Measurements from ENCODE around the gene GDF7.

Gene GDF7

DNA sequence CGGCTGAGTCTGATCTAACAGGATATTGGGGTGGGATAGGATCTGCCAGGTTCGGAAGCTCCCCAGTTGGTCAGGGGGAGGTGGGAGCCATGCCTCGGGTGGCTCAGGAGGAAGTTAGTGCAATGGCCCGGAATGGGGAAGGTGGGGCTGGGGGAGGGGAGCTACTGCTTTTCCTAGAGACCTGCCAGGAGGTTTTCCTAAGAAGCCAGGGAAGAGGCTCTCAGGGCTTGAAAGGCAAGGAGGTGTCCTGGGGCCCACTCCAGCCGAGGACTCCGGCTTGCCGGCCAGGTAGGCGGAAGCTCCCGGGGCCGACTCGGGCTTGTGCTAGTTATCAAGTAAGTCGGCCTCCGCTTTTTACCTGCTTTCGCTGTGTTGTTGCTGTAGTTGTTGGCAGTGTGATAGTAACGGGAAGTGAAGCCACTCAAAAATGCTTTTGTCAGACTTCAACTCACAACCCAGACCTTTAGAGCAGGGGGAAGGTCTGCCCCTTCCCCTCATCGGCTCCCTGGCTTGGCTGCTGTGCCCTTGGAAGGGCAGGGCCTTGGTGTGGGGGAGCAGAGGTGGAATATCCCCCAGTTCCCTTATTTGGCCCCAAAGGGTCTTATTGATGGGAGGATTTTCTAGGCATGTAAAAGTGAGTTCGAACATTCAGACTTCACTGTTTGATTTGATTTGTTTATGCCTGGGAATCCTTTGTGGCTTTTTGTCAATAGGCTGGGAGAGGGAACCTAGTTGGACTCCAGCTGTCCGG is 5.4 kb downstream of the GDF7 start:
- Mint-ChIP-seq H3K27me3 (peaks cover 57 to 83% of the 10 kb centered on the region in 2 donors), H3K36me3 (ENCODE audit: insufficient read depth) (peaks cover 6% of the 10 kb centered on the region), H3K9me3 (no peaks in the 10 kb centered on the region), H3K4me3 (no peak overlapping the region), H3K27ac (no peak overlapping the region), H3K4me1 (ENCODE audit: low read depth in 2 of 2) (peaks cover 0 to 7% of the 10 kb centered on the region in 2 donors)
- no peak for DNase-seq
- ATAC-seq (replicated peaks) = no peak

- DNase-seq (no peak), ATAC-seq (replicated peaks) (no peak)
- H3K27me3 Mint-ChIP-seq = peaks cover 46 to 69% of the 10 kb centered on the region in 2 donors
- H3K4me3 Mint-ChIP-seq = no peak overlapping the region
- no peak overlapping the region for H3K27ac Mint-ChIP-seq
- peaks cover 16% of the 10 kb centered on the region for H3K36me3 Mint-ChIP-seq (ENCODE audit: insufficient read depth)
- H3K9me3 Mint-ChIP-seq = no peaks in the 10 kb centered on the region
- peaks cover 0 to 6% of the 10 kb centered on the region in 2 donors for H3K4me1 Mint-ChIP-seq (ENCODE audit: low read depth in 2 of 2)
Observed at GRCh38 chr2:20673686-20674308, 6.9 kb downstream of the GDF7 start.

DNA sequence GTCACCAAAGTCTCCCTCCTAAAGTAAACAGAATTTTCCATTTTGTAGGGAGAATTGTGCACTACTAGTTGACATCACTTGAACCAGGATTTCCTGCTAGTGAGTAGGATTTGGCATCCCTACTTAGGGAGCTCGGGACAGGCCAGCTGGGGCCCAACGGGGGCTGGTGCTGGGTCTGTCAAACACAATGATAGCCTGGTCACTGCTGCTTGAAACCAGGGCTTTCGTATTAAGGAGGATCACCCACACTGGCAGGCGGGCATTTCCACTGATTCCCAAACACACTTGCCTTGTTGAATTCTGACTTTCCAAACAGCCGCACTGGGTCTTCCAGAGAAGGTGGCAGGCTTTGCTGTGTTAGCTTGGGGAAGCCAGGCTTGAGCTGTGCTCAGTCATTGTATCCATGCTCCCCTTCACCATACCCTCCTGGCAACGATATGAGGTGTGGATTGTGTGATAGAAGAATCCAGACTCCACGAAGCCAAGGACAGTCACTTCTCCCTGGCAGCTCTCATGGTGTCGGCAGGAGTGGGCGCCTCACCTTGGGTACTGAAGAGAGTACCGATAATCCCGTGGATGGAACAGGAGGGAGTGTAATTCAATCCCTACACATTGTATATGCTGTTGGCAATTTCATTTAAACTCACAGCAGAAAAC is 7.5 kb downstream of the GDF7 start:
- ATAC-seq (replicated peaks) (no peak), DNase-seq (no peak)
- no peaks in the 10 kb centered on the region for H3K9me3 Mint-ChIP-seq
- H3K4me1 Mint-ChIP-seq (ENCODE audit: low read depth in 2 of 2) = peaks cover 0 to 5% of the 10 kb centered on the region in 2 donors
- H3K27ac Mint-ChIP-seq = peak overlapping the region in 1 of 2 donors; percentile 19
- H3K4me3 Mint-ChIP-seq = no peak overlapping the region
- H3K36me3 Mint-ChIP-seq (ENCODE audit: insufficient read depth) = peaks cover 16% of the 10 kb centered on the region
- peaks cover 40 to 62% of the 10 kb centered on the region in 2 donors for H3K27me3 Mint-ChIP-seq

GRCh38 chr2:20674974-20675679 is 8.2 kb downstream of the GDF7 start:
- peak overlapping the region; percentile 19 to 32 for H3K27ac Mint-ChIP-seq
- ATAC-seq (replicated peaks) = no peak

DNA sequence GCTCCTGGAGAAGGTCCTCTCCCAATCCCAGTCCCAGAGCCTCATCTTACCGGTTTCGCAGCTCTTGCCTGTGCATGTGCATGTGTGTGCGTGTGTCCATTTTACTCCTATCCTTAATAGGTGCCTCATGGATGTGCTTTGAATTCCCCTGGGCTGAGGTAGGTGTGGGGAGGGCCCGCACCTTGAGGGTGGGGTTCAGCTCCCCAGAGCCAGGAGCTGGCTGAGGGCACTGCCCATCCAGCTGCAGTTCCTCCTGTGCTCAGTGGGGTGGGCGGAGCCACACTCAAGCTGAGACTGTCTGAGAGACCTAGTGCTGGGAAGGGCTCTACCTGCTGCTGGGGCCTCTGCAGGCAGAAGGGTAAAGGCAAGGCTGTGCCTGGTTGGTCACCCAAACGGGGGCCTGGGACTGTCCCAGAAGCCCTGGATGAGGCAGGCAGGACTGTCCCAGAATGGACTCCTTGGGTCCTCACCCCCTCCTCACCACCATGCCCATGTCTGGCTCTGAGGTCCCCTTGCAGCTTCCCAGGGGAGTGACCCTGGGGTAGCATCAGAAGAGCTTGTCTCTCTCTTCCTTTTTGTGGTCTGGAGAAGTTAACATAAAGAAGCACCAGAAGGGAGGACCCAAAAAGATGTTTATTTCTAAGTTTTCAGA is 8.9 kb downstream of the GDF7 start:
- peaks cover 0 to 2% of the 10 kb centered on the region in 2 donors for H3K4me1 Mint-ChIP-seq (ENCODE audit: low read depth in 2 of 2)
- ATAC-seq (replicated peaks) (peak; percentile 54), DNase-seq (no peak)
- peak overlapping the region in 1 of 2 donors; percentile 32 for H3K27ac Mint-ChIP-seq
- no peaks in the 10 kb centered on the region for H3K9me3 Mint-ChIP-seq
- no peak overlapping the region for H3K4me3 Mint-ChIP-seq
- peaks cover 33 to 50% of the 10 kb centered on the region in 2 donors for H3K27me3 Mint-ChIP-seq
- H3K36me3 Mint-ChIP-seq (ENCODE audit: insufficient read depth) = peaks cover 16% of the 10 kb centered on the region

More at GRCh38 chr2:20674974-20675679, 8.2 kb downstream of the GDF7 start:
- Mint-ChIP-seq H3K27me3 (peaks cover 33 to 55% of the 10 kb centered on the region in 2 donors), H3K36me3 (ENCODE audit: insufficient read depth) (peaks cover 16% of the 10 kb centered on the region), H3K9me3 (no peaks in the 10 kb centered on the region), H3K4me3 (no peak overlapping the region), H3K4me1 (ENCODE audit: low read depth in 2 of 2) (peaks cover 0 to 2% of the 10 kb centered on the region in 2 donors)
- no peak for DNase-seq

GRCh38 chr2:20676353-20677215 is 9.6 kb downstream of the GDF7 start:
- Mint-ChIP-seq H3K4me1 (ENCODE audit: low read depth in 2 of 2) (peaks cover 0 to 2% of the 10 kb centered on the region in 2 donors), H3K4me3 (no peak overlapping the region), H3K9me3 (no peaks in the 10 kb centered on the region), H3K27me3 (peaks cover 27 to 42% of the 10 kb centered on the region in 2 donors), H3K36me3 (ENCODE audit: insufficient read depth) (peaks cover 16% of the 10 kb centered on the region), H3K27ac (peak overlapping the region in 1 of 2 donors; percentile 32)
- no peak for DNase-seq
- no peak for ATAC-seq (replicated peaks)

DNA sequence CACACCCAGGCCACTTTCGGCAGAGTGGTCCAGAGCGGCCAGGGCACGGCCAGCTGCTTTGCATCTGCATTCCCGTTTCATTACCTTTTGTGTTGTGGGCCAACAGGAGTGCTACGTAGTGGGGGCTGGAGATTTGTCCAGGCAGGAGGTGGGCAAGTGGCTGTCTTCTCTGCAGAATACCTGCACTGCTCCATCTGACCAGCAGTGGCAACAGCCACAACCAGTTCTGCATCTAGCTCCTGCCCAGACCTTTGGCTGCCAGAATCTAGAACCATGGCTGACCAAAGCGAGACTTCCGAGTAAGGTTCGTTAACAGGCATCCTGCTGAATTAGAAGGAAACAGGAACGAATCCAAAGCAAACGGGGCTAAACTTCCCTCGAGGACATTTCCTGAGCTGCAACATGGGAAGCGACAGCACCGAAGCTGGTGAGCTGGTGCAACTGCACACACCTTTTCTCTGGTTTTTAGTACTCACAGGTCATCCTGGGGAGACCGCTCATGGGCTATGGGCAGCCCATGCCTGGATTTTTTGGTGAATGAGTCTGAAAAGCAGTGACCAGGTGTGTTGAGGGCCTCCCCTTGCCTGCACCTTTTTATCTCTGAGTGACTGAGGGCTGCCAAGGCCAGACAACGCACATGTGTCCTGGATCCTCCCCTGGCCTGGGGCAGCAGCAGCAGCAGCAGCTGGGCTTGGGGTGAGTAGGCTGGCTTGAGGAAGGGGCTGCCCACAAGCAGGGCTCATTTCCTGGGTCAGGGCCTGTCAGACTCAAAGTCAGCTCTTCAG is 10.5 kb downstream of the GDF7 start:
- Mint-ChIP-seq H3K36me3 (ENCODE audit: insufficient read depth) (peaks cover 10% of the 10 kb centered on the region), H3K27me3 (peaks cover 18 to 33% of the 10 kb centered on the region in 2 donors), H3K4me3 (no peak overlapping the region), H3K9me3 (no peaks in the 10 kb centered on the region), H3K27ac (no peak overlapping the region), H3K4me1 (ENCODE audit: low read depth in 2 of 2) (peaks cover 0 to 2% of the 10 kb centered on the region in 2 donors)
- DNase-seq (no peak), ATAC-seq (replicated peaks) (no peak)

- DNase-seq (no peak), ATAC-seq (replicated peaks) (no peak)
- peaks cover 0 to 2% of the 10 kb centered on the region in 2 donors for H3K4me1 Mint-ChIP-seq (ENCODE audit: low read depth in 2 of 2)
- peaks cover 12 to 28% of the 10 kb centered on the region in 2 donors for H3K27me3 Mint-ChIP-seq
- no peak overlapping the region for H3K4me3 Mint-ChIP-seq
- H3K36me3 Mint-ChIP-seq (ENCODE audit: insufficient read depth) = peaks cover 10% of the 10 kb centered on the region
- H3K27ac Mint-ChIP-seq = no peak overlapping the region
- H3K9me3 Mint-ChIP-seq = no peaks in the 10 kb centered on the region
Observed at GRCh38 chr2:20678086-20678395, 11.1 kb downstream of the GDF7 start.

DNA sequence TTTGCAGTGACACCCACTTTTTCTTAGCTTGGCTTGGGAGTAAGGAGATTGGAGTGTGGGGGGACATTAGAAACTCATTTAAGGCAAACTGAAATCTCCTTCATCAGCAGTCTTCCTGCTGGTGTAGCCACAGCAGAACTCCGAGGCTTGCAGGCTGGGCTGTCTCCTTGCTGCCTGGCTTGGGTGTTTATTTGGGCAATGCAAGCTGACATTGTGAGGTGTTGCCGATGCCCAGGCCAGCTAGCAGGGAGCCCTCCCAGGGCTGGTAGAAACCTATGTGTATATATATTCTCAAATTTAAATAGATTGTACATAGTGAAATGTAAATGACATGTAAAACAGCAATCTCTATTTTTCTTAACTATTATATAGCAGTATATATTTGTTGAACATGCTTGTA is 11.8 kb downstream of the GDF7 start:
- Mint-ChIP-seq H3K27me3 (peaks cover 5 to 20% of the 10 kb centered on the region in 2 donors), H3K4me1 (ENCODE audit: low read depth in 2 of 2) (peaks cover 0 to 2% of the 10 kb centered on the region in 2 donors), H3K36me3 (ENCODE audit: insufficient read depth) (peaks cover 10% of the 10 kb centered on the region), H3K4me3 (no peak overlapping the region), H3K9me3 (no peaks in the 10 kb centered on the region), H3K27ac (no peak overlapping the region)
- ATAC-seq (replicated peaks) (no peak), DNase-seq (no peak)

DNA sequence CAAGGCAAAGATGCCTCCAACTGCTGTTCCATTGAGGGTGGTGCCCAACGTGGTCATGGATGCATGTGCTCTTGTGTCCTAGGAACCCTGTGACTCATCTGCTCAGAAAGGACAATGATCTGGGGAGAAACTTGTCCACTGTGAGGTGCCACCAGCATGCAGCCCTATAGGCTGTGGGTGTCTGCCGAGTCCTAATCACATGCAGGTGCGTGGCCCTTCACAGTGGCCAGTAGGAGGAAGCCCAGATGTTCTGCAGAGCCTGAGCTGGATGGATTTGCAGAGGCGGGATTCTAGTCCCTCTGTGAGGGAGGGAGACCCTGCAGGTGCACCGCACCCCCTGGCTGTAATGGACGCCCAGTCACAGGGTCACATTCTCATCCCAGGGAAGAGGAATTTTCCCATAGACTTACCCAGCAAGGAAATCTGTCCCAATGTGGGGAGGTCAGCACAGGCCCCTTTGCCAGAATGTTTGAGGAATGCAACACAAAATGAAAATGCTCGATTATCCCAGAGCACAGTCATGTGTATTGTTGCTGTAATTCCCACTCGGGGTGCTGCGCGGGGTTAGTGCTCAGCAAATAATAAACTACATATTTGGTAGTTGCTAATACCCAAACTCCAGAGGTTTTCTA is 13.9 kb downstream of the GDF7 start:
- Mint-ChIP-seq H3K27me3 (no peaks in the 10 kb centered on the region), H3K36me3 (ENCODE audit: insufficient read depth) (peaks cover 10% of the 10 kb centered on the region), H3K27ac (no peak overlapping the region)

GRCh38 chr2:20682167-20682920 is 15.4 kb downstream of the GDF7 start:
- H3K27me3 Mint-ChIP-seq = no peaks in the 10 kb centered on the region
- ATAC-seq (replicated peaks) = no peak
- peaks cover 15% of the 10 kb centered on the region for H3K36me3 Mint-ChIP-seq (ENCODE audit: insufficient read depth)
- H3K9me3 Mint-ChIP-seq = no peaks in the 10 kb centered on the region
- H3K4me3 Mint-ChIP-seq = no peak overlapping the region
- no peak overlapping the region for H3K27ac Mint-ChIP-seq
- DNase-seq = no peak
- H3K4me1 Mint-ChIP-seq (ENCODE audit: low read depth in 2 of 2) = no peaks in the 10 kb centered on the region

More for the DNA sequence above, 13.9 kb downstream of the GDF7 start:
- H3K4me1 Mint-ChIP-seq (ENCODE audit: low read depth in 2 of 2) = no peaks in the 10 kb centered on the region
- H3K9me3 Mint-ChIP-seq = no peaks in the 10 kb centered on the region
- DNase-seq = no peak
- H3K4me3 Mint-ChIP-seq = no peak overlapping the region
- no peak for ATAC-seq (replicated peaks)
